GM12891 (cell line): ENCODE results near the gene KRT2.

Source experiments
- PAX5 ChIP-seq: IDR thresholded peaks from 2 replicates; pipeline ENCODE4 v1.6.1; 2011; ENCODE audit warnings: low read length, moderate library complexity, mild to moderate bottlenecking; ENCODE audit not compliant: insufficient read depth, severe bottlenecking
- POLR2A ChIP-seq: IDR thresholded peaks from 2 replicates; pipeline ENCODE4 v1.6.1; 2011; ENCODE audit warnings: low read depth, low read length, control low read depth
- POLR2AphosphoS5 ChIP-seq: IDR thresholded peaks from 2 replicates; pipeline ENCODE4 v1.6.1; 2011; ENCODE audit warnings: low read depth, low read length, control low read depth
- POU2F2 ChIP-seq: IDR thresholded peaks from 2 replicates; pipeline ENCODE4 v1.6.1; 2011; ENCODE audit warnings: low read depth, mild to moderate bottlenecking, control low read depth, low read length, moderate library complexity
- SPI1 ChIP-seq: IDR thresholded peaks from 2 replicates; pipeline ENCODE4 v1.6.1; 2011; ENCODE audit warnings: low read depth, low read length, control low read depth
- TAF1 ChIP-seq: IDR thresholded peaks from 2 replicates; pipeline ENCODE4 v1.6.1; 2011; ENCODE audit warnings: low read depth, low read length, control low read depth

DNA sequence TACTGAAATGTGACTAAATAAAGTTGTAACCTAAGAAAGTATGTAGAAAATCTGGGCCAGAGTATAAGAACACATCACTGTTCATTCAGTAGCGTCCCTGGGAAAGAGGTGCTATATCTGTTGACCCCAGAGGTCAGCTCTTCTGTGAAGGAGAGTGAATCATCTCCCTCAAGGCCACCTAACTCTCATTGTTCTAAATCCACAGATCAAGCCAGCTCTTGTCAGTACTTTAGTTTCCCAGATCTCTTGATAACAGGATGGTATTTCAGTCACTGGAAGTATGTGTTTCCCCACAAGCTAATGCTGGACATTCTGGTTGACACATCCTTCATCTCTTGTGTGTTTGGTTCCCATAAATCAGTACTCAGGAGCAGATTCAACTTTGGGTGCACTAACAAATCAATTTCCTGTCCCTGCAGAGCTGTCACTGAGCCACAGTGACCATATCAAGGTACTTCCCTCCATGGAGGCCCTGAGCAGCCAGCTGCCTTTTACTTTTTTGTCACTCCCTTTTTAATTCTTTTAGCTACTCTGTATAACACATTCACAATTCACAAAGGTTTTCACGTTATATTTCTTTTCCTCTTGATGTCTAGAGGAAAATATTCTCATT is 20.4 kb upstream of the KRT2 start:
- TF ChIP-seq POLR2AphosphoS5 (no peak), POLR2A (no peak), TAF1 (no peak), POU2F2 (no peak), PAX5 (no peak), SPI1 (no peak)
